ENCODE data around the gene EPO.

EPO gene

GRCh38 chr7:100765250-100765649, 45.0 kb downstream of the EPO start:
- H3K4me1 ChIP-seq (ENCODE audit: insufficient read depth, low read length): no peaks in the 10 kb centered on the region; the same call in 1 of the 2 replicates
- H3K36me3 ChIP-seq (ENCODE audit: insufficient read depth, low read length): no peaks in the 10 kb centered on the region
- H3K9ac ChIP-seq (ENCODE audit: low read depth, low read length): no peak overlapping the region
- no peaks in the 10 kb centered on the region for H3K9me3 ChIP-seq (ENCODE audit: control insufficient read depth, insufficient read depth, low read length)

- no peaks in the 10 kb centered on the region; the same call in 1 of the 2 replicates for H3K4me1 ChIP-seq (ENCODE audit: insufficient read depth, low read length)
- no peaks in the 10 kb centered on the region for H3K36me3 ChIP-seq (ENCODE audit: insufficient read depth, low read length)
- no peaks in the 10 kb centered on the region for H3K9me3 ChIP-seq (ENCODE audit: control insufficient read depth, insufficient read depth, low read length)
- H3K9ac ChIP-seq (ENCODE audit: low read depth, low read length): no peak overlapping the region
Observed at GRCh38 chr7:100768784-100769183, 48.5 kb downstream of the EPO start.
